ENCODE data around the gene CAPN5.
A peak's percentile ranks its signal among the peaks of the same experiment; 100 is the strongest.

The CAPN5 gene

DNA sequence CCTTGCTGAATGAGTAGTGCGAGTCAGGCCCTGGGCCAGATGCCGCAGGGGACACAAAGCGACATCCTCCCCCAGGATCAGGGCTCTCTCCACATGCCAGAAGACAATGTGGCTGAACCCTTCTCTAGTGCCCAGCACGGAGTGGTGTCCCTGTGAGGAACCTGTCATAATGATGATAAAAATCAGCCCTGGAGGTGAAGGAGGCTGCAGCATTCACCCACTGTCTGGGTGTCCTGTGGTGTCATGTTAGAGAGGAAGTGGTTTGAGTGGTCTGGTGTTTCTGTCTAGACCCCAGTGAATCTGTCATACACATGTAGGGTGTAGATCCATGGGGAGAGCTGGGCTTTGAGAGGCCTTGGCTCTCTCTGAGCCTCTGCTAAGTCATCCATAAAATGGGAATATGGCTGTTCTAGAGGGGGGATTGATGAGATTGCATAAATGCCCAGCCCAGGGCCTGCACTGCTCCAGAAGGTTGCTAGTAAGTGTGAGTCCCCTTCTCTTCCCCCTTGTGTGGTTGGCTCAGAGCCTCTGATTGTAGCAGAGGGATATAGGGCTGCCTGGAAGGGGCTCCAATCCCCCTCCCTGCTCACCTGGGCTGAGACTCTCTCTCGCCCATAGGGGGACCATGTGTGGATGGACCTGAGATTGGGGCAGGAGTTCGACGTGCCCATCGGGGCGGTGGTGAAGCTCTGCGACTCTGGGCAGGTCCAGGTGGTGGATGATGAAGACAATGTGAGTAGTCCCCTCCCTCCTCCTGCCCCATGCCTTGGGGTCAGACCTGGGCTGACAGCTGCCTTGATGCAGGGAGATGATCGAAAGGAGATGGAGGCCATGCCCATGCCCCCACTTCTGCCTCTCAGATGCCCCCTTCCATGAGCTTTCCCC, 75.6 kb downstream of the CAPN5 start:
- DNase-seq (ENCODE audit: low read depth), result peak; percentile 89
- TF ChIP-seq MAX (IDR thresholded peaks at IDR 0.05; ENCODE audit: low read depth, low read length) (peak; percentile 57; the same call in 1 of the 2 replicates), POLR2A (IDR thresholded peaks at IDR 0.05; ENCODE audit: extremely low read depth, insufficient read length) (no peak), MYC (IDR thresholded peaks at IDR 0.05; ENCODE audit: low read depth, low read length) (no peak; the same call in 1 of the 2 replicates), CTCF (IDR thresholded peaks at IDR 0.05; ENCODE audit: low read depth, low read length) (no peak)
- H3K4me3 ChIP-seq (ENCODE audit: low read depth, low read length), result no peak overlapping the region

DNA sequence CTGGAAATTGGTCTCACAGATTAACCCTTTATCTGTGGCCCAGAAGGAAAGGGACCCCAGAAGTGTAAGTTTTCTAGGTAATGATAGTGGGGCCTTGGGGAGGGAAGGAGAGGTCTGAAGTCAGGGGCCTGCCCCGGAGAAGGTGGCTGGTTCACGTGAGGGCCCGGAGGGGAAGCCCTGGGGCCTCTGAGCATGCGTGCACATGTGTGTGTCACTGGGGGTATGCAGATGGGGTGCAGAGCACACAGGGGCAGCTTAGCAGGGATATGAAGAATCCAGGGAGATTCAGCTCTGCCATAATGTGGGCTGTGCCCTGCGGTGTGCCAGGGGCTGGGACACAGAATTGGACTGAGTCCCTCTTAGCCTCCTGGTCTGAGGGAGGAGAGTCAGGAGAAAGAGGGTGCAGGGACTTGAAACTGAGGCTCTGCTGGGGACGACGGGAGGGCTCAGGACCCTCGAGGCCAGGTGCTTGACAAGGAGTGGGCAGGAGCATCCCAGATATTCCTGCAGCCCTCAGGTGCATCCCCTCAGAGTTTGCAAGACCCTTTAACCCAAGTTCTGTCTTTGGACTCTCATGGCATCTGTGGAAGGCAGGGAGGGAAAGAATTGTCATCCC, 76.7 kb downstream of the CAPN5 start:
- DNase-seq (ENCODE audit: low read depth), result no peak
- H3K4me3 ChIP-seq (ENCODE audit: low read depth, low read length), result no peak overlapping the region
- TF ChIP-seq CTCF (IDR thresholded peaks at IDR 0.05; ENCODE audit: low read depth, low read length) (no peak), MAX (IDR thresholded peaks at IDR 0.05; ENCODE audit: low read depth, low read length) (no peak), MYC (IDR thresholded peaks at IDR 0.05; ENCODE audit: low read depth, low read length) (no peak), POLR2A (IDR thresholded peaks at IDR 0.05; ENCODE audit: extremely low read depth, insufficient read length) (no peak)

DNA sequence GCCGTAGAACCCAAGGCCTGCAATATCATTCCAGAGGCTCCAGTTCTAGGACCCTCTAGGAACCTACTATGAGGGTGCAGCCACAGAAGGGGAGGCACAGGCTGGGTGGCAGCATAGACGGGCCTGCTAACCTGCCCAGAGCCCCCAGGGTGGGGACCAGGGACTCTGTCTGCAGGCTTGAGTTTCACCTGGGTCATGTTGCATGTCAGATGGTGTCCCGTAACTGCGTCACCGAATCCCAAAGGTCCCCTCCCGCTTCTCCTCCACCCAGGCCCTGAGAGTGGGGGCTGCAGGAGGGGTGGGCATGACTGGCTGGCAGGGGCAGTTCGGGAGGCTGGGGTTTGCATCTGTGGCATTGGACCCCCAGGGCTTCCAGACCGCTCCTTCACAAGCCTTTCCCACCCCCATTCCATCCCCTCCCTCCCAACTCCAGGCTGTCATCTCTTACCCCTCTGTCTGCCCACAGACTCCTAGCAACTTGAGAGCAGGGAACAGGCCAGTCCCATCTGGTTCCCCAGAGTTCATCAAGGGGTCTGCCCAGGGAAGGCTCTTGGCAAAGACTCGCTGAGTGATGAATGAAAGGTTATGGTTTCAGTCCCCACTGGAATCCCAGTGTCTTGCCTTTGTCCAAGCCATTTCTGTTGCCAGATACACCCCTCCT, 77.6 kb downstream of the CAPN5 start:
- no peak overlapping the region for H3K4me3 ChIP-seq (ENCODE audit: low read depth, low read length)
- no peak for DNase-seq (ENCODE audit: low read depth)
- TF ChIP-seq MYC (IDR thresholded peaks at IDR 0.05; ENCODE audit: low read depth, low read length), result no peak
- TF ChIP-seq POLR2A (IDR thresholded peaks at IDR 0.05; ENCODE audit: extremely low read depth, insufficient read length), result no peak
- no peak for TF ChIP-seq CTCF (IDR thresholded peaks at IDR 0.05; ENCODE audit: low read depth, low read length)
- TF ChIP-seq MAX (IDR thresholded peaks at IDR 0.05; ENCODE audit: low read depth, low read length), result no peak

GRCh38 chr11:77144857-77145428, 78.2 kb downstream of the CAPN5 start:
- H3K4me3 ChIP-seq (ENCODE audit: low read depth, low read length), result no peak overlapping the region
- DNase-seq (ENCODE audit: low read depth), result no peak

More at GRCh38 chr11:77144857-77145428, 78.2 kb downstream of the CAPN5 start:
- TF ChIP-seq POLR2A (IDR thresholded peaks at IDR 0.05; ENCODE audit: extremely low read depth, insufficient read length) (no peak), MYC (IDR thresholded peaks at IDR 0.05; ENCODE audit: low read depth, low read length) (no peak), MAX (IDR thresholded peaks at IDR 0.05; ENCODE audit: low read depth, low read length) (no peak), CTCF (IDR thresholded peaks at IDR 0.05; ENCODE audit: low read depth, low read length) (no peak)

All from NB4 (cell line).